Body of pancreas (tissue), 4 donors: ENCODE results near the gene RAB6D. TPM values are rescaled to one million over a fixed set of nuclear protein-coding genes. Genes with fewer than 3 reads are reported as not detected.
"Not testable (repeated sequence)": the region's sequence is repeated elsewhere in the genome, so short reads cannot be mapped to it uniquely, and the experiment has no call there.

Experiments used
- ATAC-seq: fragments of 150-250 bp; one replicate; pipeline ENCODE4 v1.9.1; 2016
- DNase-seq, 4 donors: peaks; one replicate each; pipeline ENCODE4 v3.0.0-alpha.2; 2019
- H3K27ac ChIP-seq, 4 donors: fragments of 200-600 bp; sonication (generic); 1 replicate in 3 of 4; 2 replicates in 1 of 4; pipeline versions ENCODE4 v1.5.1 to v1.6.1; 2016 to 2019; ENCODE audit warnings: mild to moderate bottlenecking in 1 of 4, mixed read lengths in 1 of 4, moderate library complexity in 1 of 4
- H3K27me3 ChIP-seq, 2 donors: fragments of 200-600 bp; sonication (generic); one replicate each; pipeline ENCODE4 v1.6.0; 2016; ENCODE audit warnings: mild to moderate bottlenecking in 1 of 2
- H3K36me3 ChIP-seq, 2 donors: fragments of 200-600 bp; sonication (generic); replicated peaks in 1 of 2; 2 replicates each; pipeline ENCODE4 v1.5.1; 2016; ENCODE audit warnings: low read depth in 2 of 2; ENCODE audit not compliant: insufficient read depth in 1 of 2
- H3K4me1 ChIP-seq: fragments of 200-600 bp; sonication (generic); one replicate; pipeline ENCODE4 v1.6.0; 2016
- H3K4me3 ChIP-seq, 2 donors: fragments of 200-600 bp; sonication (generic); 1 replicate in 1 of 2; 2 replicates in 1 of 2; pipeline ENCODE4 v1.5.1; 2016 to 2019
- H3K9me3 ChIP-seq, 3 donors: fragments of 200-600 bp; sonication (generic); 1 replicate in 2 of 3; 2 replicates in 1 of 3; pipeline ENCODE4 v1.5.1; 2016
- CTCF ChIP-seq, 7 experiments: fragments of 450-650 bp in 4 of 7; fragments of 200-600 bp in 3 of 7; sonication (generic) in 3 of 7; IDR thresholded peaks; one replicate each; pipeline ENCODE4 v1.5.1; 2016 to 2019; ENCODE audit warnings: antibody characterized with exemption in 7 of 7
- POLR2A ChIP-seq, 3 donors: fragments of 450-650 bp; IDR thresholded peaks; one replicate each; pipeline ENCODE4 v1.6.1; 2016; ENCODE audit warnings: antibody characterized with exemption in 3 of 3, mild to moderate bottlenecking in 2 of 3
- WGBS, 2 donors: methylation state at CpG; one replicate each; pipeline ENCODE4 v1.1.5; 2017; 5-methylcytosine and 5-hydroxymethylcytosine counted together
- intact Hi-C: fragments of 100-400 bp; cut with DNase I; formaldehyde crosslinking; loops from one replicate; pipeline ENCODE4 v1.15.1; 2023
- total RNA-seq, 2 donors: library from RNA; depleted of rRNA; stranded (reverse); fragments of >200 nt; gene quantifications; one replicate each; pipeline ENCODE4 v1.1.0, GENCODE V29; 2016

Gene RAB6D
- total RNA-seq, 2 donors from 2014 or later = under 0.01 TPM; not detected in 1

DNA sequence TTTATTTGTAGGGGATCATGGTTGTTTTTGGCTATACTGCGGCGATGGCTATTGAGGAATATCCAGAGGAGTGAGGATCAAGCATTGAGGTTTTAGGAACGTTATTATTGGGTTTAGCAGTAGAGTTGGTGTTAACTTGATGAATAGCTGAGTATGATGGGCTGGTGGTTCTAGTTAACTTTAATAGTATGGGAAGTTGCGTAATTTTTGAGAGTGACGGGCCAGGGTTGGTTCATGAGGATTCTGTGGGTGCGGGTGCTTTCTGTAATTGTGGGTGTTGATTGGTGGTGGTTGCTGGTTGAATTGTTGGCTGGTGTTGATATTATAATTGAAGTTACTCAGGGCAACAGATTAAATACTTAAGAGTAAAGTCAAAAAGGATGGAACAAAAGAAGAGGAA, 6.0 kb upstream of the RAB6D start:
- WGBS, 2 donors = 86 to 87% methylated on average over 6 of the region's 6 CpGs
- no peak for ATAC-seq
- no peak for DNase-seq
- TF ChIP-seq CTCF (IDR thresholded peaks at IDR 0.05) (no peak), POLR2A (IDR thresholded peaks at IDR 0.05) (no peak)
- Histone ChIP-seq H3K4me3 (no peak overlapping the region), H3K4me1 (no peaks in the 10 kb centered on the region), H3K36me3 (no peaks in the 10 kb centered on the region), H3K9me3 (no peaks in the 10 kb centered on the region), H3K27me3 (no peaks in the 10 kb centered on the region), H3K27ac (no peak overlapping the region)
- intact Hi-C loops = no loop called here

- 58 to 88% methylated on average over 2 to 7 of the region's 9 CpGs for WGBS, 2 donors
- H3K9me3 ChIP-seq = not testable (repeated sequence)
These were observed 4.6 kb upstream of the RAB6D start for GRCh38 chr2:131368493-131369066.

DNA sequence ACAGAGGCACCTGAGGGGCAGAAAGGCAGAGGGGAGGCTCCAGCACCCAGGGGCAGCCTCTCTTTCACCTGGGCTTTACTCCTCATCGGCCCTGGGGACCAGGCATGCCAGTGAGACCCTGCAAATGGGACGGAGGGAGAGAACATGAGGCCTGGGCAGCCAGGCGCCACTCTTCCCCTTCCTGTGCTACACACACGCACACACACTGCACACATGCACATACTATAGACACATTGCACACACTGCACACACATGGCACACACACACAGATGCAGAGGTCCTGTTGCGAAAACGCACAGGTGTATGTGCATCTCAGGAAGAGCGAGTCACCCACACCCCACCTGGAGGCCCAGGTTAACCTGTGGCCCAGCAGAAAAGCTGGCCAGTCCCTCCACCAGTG, 3.4 kb upstream of the RAB6D start:
- Histone ChIP-seq H3K9me3 (no peaks in the 10 kb centered on the region), H3K4me1 (no peaks in the 10 kb centered on the region), H3K36me3 (no peaks in the 10 kb centered on the region), H3K4me3 (no peak overlapping the region), H3K27ac (no peak overlapping the region), H3K27me3 (no peaks in the 10 kb centered on the region)
- TF ChIP-seq POLR2A (IDR thresholded peaks at IDR 0.05) = no peak
- no peak for TF ChIP-seq CTCF (IDR thresholded peaks at IDR 0.05)
- DNase-seq (no peak), ATAC-seq (no peak)
- WGBS, 2 donors = 78 to 83% methylated on average over 7 of the region's 7 CpGs
- intact Hi-C loops = no loop called here

More at GRCh38 chr2:131368493-131369066, 4.6 kb upstream of the RAB6D start:
- ATAC-seq, H3K27me3 ChIP-seq, intact Hi-C loops, DNase-seq, H3K4me1 ChIP-seq, H3K4me3 ChIP-seq, H3K27ac ChIP-seq, H3K36me3 ChIP-seq: not testable (repeated sequence)

- Histone ChIP-seq H3K9me3 (no peaks in the 10 kb centered on the region), H3K4me3 (no peak overlapping the region), H3K27me3 (no peaks in the 10 kb centered on the region), H3K4me1 (no peaks in the 10 kb centered on the region), H3K27ac (no peak overlapping the region), H3K36me3 (no peaks in the 10 kb centered on the region)
- ATAC-seq (no peak), DNase-seq (no peak)
- TF ChIP-seq POLR2A (IDR thresholded peaks at IDR 0.05) (no peak), CTCF (IDR thresholded peaks at IDR 0.05) (no peak)
- 76 to 100% methylated on average over 3 to 6 of the region's 6 CpGs for WGBS, 2 donors
- intact Hi-C loops = no loop called here
These were observed 2.7 kb upstream of the RAB6D start for GRCh38 chr2:131366643-131367042.

DNA sequence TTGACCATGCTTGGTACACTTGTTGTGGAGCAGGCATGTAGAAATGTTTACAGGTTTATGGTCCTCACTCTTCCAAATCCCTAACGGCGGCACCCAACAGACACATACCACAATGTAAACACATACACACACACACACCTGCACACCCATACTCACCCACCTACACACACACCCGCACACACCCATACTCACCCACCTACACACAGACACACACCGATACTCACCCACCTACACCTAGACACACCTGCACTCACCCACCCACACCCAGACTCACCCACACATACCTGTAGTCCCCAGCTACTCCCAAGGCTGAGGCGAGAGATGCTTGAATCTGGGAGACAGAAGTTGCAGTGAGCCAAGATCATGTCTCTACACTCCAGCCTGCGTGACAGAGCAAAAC, 1.5 kb upstream of the RAB6D start:
- Histone ChIP-seq H3K36me3 (no peaks in the 10 kb centered on the region), H3K4me3 (no peak overlapping the region), H3K27ac (no peak overlapping the region), H3K27me3 (no peaks in the 10 kb centered on the region), H3K9me3 (no peaks in the 10 kb centered on the region), H3K4me1 (no peaks in the 10 kb centered on the region)
- DNase-seq = no peak
- no peak for ATAC-seq
- WGBS, 2 donors = 82 to 90% methylated on average over 6 of the region's 6 CpGs
- no peak for TF ChIP-seq POLR2A (IDR thresholded peaks at IDR 0.05)
- no peak for TF ChIP-seq CTCF (IDR thresholded peaks at IDR 0.05)
- intact Hi-C loops = no loop called here

- H3K27me3 ChIP-seq, DNase-seq, H3K27ac ChIP-seq, H3K4me3 ChIP-seq, H3K36me3 ChIP-seq, ATAC-seq, H3K4me1 ChIP-seq, H3K9me3 ChIP-seq, intact Hi-C loops: not testable (repeated sequence)
- 0 to 9% methylated on average over 3 to 6 of the region's 12 CpGs for WGBS, 2 donors
These were observed 755 bp downstream of the RAB6D start for GRCh38 chr2:131363213-131363612.

- H3K4me3 ChIP-seq, H3K36me3 ChIP-seq, intact Hi-C loops, ATAC-seq, H3K9me3 ChIP-seq, H3K27ac ChIP-seq, H3K4me1 ChIP-seq, H3K27me3 ChIP-seq, DNase-seq: not testable (repeated sequence)
- 54 to 62% methylated on average over 4 of the region's 4 CpGs for WGBS, 2 donors
These were observed 2.2 kb downstream of the RAB6D start for GRCh38 chr2:131361773-131362172.

DNA sequence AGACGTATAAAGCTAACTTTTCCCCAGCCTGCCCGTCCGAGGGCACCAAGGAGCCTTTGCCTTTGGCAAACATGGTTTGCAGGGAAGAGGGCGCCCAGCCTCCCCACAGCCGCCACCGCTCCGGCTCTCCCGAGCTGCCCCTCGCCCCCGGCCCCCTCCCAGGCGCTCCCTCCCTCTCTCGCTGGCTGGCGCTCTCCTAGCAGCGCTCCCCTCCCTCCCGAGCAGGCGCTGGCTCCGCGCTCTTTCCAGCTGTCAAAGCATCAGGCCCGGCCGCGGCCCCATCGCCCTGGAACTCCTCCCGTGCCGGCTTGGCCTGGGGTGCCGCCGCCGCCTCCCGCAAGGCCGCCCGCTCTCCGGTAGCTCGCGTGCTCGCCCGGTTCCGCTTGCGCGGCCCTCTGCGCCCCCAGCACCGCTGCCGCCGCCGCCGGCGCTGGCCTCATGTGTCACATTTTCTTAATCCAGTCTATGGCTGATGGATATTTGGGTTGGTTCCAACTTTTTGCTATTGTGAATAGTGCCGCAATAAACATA, 10.7 kb downstream of the RAB6D start:
- intact Hi-C loops, ATAC-seq, H3K4me3 ChIP-seq, DNase-seq, H3K9me3 ChIP-seq, H3K4me1 ChIP-seq, H3K27me3 ChIP-seq, H3K36me3 ChIP-seq, H3K27ac ChIP-seq: not testable (repeated sequence)
- WGBS, 2 donors = 33 to 40% methylated on average over 1 of the region's 46 CpGs
